ENCODE measurements around the gene ITGA7. TPM values are rescaled to one million over a fixed set of nuclear protein-coding genes. Genes with fewer than 3 reads are reported as not detected.

ITGA7 gene
- total RNA-seq, 4 donors from 2014 or later, result 7.9 to 16.9 (median 9.8) TPM

DNA sequence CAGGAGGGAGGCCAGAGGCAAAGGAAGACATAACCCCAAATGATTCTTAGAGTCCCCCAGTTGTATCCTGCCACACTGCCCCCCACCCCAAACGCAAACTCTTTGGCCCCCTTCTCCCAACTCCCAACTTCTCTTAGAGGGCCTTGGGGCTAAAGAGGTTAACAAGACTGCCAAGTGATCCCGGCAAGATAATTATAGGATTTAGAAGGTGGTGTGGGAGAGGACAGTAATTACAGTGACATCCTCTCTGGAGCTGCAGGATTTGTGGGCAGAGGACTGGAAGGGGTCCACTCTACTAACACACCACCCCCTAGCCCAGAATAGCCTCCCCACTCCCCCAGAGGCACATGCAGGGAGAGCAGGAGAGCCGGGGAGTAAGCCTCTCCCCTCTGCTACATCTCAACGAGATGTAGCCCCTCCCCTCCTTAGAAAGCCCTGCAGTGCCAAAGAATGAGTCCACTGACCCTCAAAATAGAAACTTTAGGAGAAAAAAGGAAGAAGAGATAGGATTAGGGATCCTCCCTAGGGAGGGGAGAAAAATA lies 29.9 kb upstream of the ITGA7 start:
- TF ChIP-seq POLR2A (IDR thresholded peaks at IDR 0.05), result no peak
- TF ChIP-seq, protein P1, sequence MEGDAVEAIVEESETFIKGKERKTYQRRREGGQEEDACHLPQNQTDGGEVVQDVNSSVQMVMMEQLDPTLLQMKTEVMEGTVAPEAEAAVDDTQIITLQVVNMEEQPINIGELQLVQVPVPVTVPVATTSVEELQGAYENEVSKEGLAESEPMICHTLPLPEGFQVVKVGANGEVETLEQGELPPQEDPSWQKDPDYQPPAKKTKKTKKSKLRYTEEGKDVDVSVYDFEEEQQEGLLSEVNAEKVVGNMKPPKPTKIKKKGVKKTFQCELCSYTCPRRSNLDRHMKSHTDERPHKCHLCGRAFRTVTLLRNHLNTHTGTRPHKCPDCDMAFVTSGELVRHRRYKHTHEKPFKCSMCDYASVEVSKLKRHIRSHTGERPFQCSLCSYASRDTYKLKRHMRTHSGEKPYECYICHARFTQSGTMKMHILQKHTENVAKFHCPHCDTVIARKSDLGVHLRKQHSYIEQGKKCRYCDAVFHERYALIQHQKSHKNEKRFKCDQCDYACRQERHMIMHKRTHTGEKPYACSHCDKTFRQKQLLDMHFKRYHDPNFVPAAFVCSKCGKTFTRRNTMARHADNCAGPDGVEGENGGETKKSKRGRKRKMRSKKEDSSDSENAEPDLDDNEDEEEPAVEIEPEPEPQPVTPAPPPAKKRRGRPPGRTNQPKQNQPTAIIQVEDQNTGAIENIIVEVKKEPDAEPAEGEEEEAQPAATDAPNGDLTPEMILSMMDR (IDR thresholded peaks at IDR 0.05), result no peak
- Histone ChIP-seq H3K27ac (peak overlapping the region; percentile 69 to 82 (median 72)), H3K36me3 (no peaks in the 10 kb centered on the region), H3K4me3 (replicated peaks in 1 of 3) (peak overlapping the region in 2 of 3 donors; percentile 29 to 66), H3K4me1 (peaks cover 8 to 23% of the 10 kb centered on the region in 2 donors), H3K9me3 (no peaks in the 10 kb centered on the region), H3K27me3 (no peaks in the 10 kb centered on the region)
- 8 to 11% methylated on average over 4 of the region's 4 CpGs for WGBS, 2 donors
- DNase-seq, result no peak
- intact Hi-C loops (cut with DNase I), result loop anchor here (2.0 kb wide), 1 partner anchor 203 kb away; no protein-coding TSS in a partner anchor

- H3K36me3 ChIP-seq, result no peaks in the 10 kb centered on the region
- H3K4me1 ChIP-seq, result peaks cover 5 to 16% of the 10 kb centered on the region in 2 donors
- H3K9me3 ChIP-seq, result no peaks in the 10 kb centered on the region
- intact Hi-C loops (cut with DNase I), result no loop called here
- peak overlapping the region in 2 of 3 donors; percentile 69 to 72 for H3K27ac ChIP-seq
- H3K27me3 ChIP-seq, result no peaks in the 10 kb centered on the region
- TF ChIP-seq POLR2A (IDR thresholded peaks at IDR 0.05), result no peak
- TF ChIP-seq, protein P1 (IDR thresholded peaks at IDR 0.05), result peak; percentile 39 to 87 (median 72)
- no peak overlapping the region for H3K4me3 ChIP-seq (replicated peaks in 1 of 3)
- DNase-seq, result peak; percentile 79 to 80
- 27 to 30% methylated on average over 6 of the region's 6 CpGs for WGBS, 2 donors
These were observed 29.3 kb upstream of the ITGA7 start for GRCh38 chr12:55736780-55737580.

DNA sequence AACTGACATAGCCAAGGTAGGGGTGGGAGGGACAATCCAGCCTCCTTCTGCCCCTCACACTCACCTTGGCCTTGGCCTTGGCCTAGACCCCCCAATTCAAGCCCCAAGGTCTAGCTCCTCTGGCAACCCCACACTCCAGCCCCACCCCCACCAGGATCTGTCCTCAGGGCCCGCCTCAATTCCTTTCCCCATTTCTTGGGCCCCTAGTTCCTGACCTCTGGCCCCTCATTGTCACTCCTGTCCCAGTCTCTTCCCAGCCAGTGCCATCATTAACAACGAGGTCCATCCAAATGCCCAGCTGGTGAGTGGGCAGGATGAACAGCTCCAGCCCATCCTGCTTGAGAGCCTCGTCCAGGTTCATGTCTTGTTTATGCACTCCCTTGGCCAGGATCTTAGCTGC lies 28.4 kb upstream of the ITGA7 start:
- Histone ChIP-seq H3K4me1 (peaks cover 5 to 15% of the 10 kb centered on the region in 2 donors), H3K27me3 (no peaks in the 10 kb centered on the region), H3K27ac (no peak overlapping the region), H3K4me3 (replicated peaks in 1 of 3) (no peak overlapping the region), H3K9me3 (no peaks in the 10 kb centered on the region), H3K36me3 (no peaks in the 10 kb centered on the region)
- intact Hi-C loops (cut with DNase I), result no loop called here
- WGBS, 2 donors, result 54 to 60% methylated on average over 3 of the region's 3 CpGs
- TF ChIP-seq, protein P1 (IDR thresholded peaks at IDR 0.05), result no peak
- no peak for TF ChIP-seq POLR2A (IDR thresholded peaks at IDR 0.05)
- no peak for DNase-seq

DNA sequence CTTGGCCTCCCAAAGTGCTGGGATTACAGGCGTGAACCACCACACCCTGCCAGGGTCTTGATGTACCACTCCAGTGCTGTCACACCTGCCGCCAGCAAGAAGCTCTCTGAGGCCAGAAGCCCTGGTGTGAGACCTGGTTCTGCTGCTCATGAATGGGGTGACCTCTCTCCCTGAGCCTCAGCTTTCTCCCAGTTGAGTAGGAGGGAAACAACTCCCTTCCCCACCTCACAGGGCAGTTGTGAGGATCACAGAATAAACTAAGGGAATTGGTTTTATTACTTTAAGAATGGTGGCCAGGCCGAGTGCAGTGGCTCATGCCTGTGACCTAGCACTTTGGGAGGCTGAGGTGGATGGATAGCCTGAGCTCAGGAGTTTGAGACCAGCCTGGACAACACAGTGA lies 26.9 kb upstream of the ITGA7 start:
- no peak for DNase-seq
- TF ChIP-seq, protein P1 (IDR thresholded peaks at IDR 0.05), result no peak
- TF ChIP-seq POLR2A (IDR thresholded peaks at IDR 0.05), result no peak
- Histone ChIP-seq H3K4me3 (replicated peaks in 1 of 3) (no peak overlapping the region), H3K27me3 (no peaks in the 10 kb centered on the region), H3K36me3 (no peaks in the 10 kb centered on the region), H3K4me1 (peaks cover 18 to 29% of the 10 kb centered on the region in 2 donors), H3K9me3 (no peaks in the 10 kb centered on the region), H3K27ac (no peak overlapping the region)
- intact Hi-C loops (cut with DNase I), result no loop called here
- WGBS, 2 donors, result 93 to 97% methylated on average over 2 to 3 of the region's 3 CpGs

DNA sequence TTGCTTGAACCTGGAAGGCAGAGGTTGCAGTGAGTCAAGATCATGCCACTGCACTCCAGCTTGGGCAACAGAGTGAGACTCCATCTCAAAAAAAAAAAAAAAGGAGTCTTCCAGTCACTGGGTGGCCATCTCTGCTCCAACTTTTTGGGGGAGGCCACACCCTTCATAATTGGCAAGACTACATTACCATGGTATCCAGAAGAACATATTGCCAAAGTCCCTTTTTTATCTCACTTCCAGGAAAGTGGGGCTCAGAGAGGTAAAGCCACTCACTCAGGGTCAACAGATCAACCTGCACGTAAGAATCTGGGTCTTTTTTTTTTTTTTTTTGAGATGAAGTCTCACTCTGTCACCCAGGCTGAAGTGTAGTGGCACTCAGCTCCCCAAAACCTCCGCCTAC lies 26.2 kb upstream of the ITGA7 start:
- H3K36me3 ChIP-seq, result no peaks in the 10 kb centered on the region
- H3K9me3 ChIP-seq, result no peaks in the 10 kb centered on the region
- H3K4me1 ChIP-seq, result peaks cover 18 to 29% of the 10 kb centered on the region in 2 donors
- intact Hi-C loops (cut with DNase I), result no loop called here
- no peaks in the 10 kb centered on the region for H3K27me3 ChIP-seq
- TF ChIP-seq, protein P1 (IDR thresholded peaks at IDR 0.05), result no peak
- TF ChIP-seq POLR2A (IDR thresholded peaks at IDR 0.05), result no peak
- WGBS, 2 donors, result 85 to 88% methylated on average over 2 of the region's 2 CpGs
- no peak overlapping the region for H3K27ac ChIP-seq
- no peak overlapping the region for H3K4me3 ChIP-seq (replicated peaks in 1 of 3)
- DNase-seq, result no peak
